Panc1 (cell line): ENCODE measurements around the gene ASNSD1. TPM values are rescaled to one million over a fixed set of nuclear protein-coding genes. Genes with fewer than 3 reads are reported as not detected.

Source experiments
- ATAC-seq: fragments of 200-7000 bp; cut with Tn5 transposase; 2 replicates; pipeline ENCODE4 v1.9.1; 2020; ENCODE audit warnings: mild to moderate bottlenecking, moderate library complexity
- BruUV-seq: library from RNA; stranded (reverse); fragments of 400-500 nt; replicated peaks from 2 replicates; lab custom pipeline; 2021; lab: Mats Ljungman, UMichigan
- CTCF ChIA-PET: fragments of 300-600 bp; sonication (Branson Sonifier 250); formaldehyde crosslinking; loops from one replicate; lab custom pipeline; 2022; ENCODE audit warnings: antibody characterized with exemption; lab: Charles Lee
- POLR2A ChIA-PET: fragments of 300-600 bp; sonication (Branson Sonifier 250); formaldehyde crosslinking; loops from one replicate; lab custom pipeline; 2022; ENCODE audit warnings: antibody characterized with exemption; lab: Charles Lee
- DNase-seq: peaks from one replicate; pipeline ENCODE4 v3.0.0-alpha.2; 2010; ENCODE audit warnings: low read depth, low spot score
- H3K27ac ChIP-seq: 2 replicates; pipeline ENCODE4 v1.5.1; 2011; ENCODE audit warnings: mild to moderate bottlenecking, low read length, inconsistent platforms
- H3K27me3 ChIP-seq: fragments of 200-500 bp; sonication (Bioruptor generic); 2 replicates; pipeline ENCODE4 v1.6.0; 2014; ENCODE audit warnings: low read length, inconsistent platforms; ENCODE audit not compliant: control insufficient read depth, insufficient read depth
- H3K36me3 ChIP-seq: fragments of 200-500 bp; sonication (Bioruptor generic); 2 replicates; pipeline ENCODE4 v1.5.1; 2014; ENCODE audit warnings: inconsistent platforms, mild to moderate bottlenecking, low read length, moderate library complexity; ENCODE audit not compliant: control insufficient read depth, insufficient read depth
- H3K4me1 ChIP-seq: 2 replicates; pipeline ENCODE4 v1.5.1; 2011; ENCODE audit warnings: inconsistent platforms, mild to moderate bottlenecking, low read length, moderate library complexity; ENCODE audit not compliant: control insufficient read depth, insufficient read depth
- H3K4me3 ChIP-seq, 2 experiments: 2 replicates each; pipeline ENCODE4 v1.5.1; 2011 to 2012; ENCODE audit warnings: low read depth in 2 of 2, low read length in 2 of 2, mild to moderate bottlenecking in 2 of 2, inconsistent platforms in 1 of 2, moderate library complexity in 1 of 2
- H3K9me3 ChIP-seq: fragments of 200-500 bp; sonication (Bioruptor generic); 2 replicates; pipeline ENCODE4 v1.5.1; 2014; ENCODE audit warnings: low read depth, mild to moderate bottlenecking, inconsistent platforms, low read length, moderate library complexity; ENCODE audit not compliant: control insufficient read depth, insufficient read depth
- POLR2AphosphoS5 ChIP-seq: IDR thresholded peaks from 2 replicates; pipeline ENCODE4 v1.6.1; 2012; ENCODE audit warnings: mild to moderate bottlenecking, low read depth, low read length, moderate library complexity
- SIN3A ChIP-seq: IDR thresholded peaks from 2 replicates; pipeline ENCODE4 v1.6.1; 2012; ENCODE audit warnings: low read depth, mild to moderate bottlenecking, low read length, moderate library complexity, borderline replicate concordance; ENCODE audit not compliant: insufficient read depth
- TCF7L2 ChIP-seq: IDR thresholded peaks from 2 replicates; pipeline ENCODE4 v1.6.1; 2011; ENCODE audit warnings: mild to moderate bottlenecking, low read depth, low read length, inconsistent platforms
- in situ Hi-C: cut with HindIII; loops from 2 replicates; pipeline ENCODE4 v1.10.0; 2016; ENCODE audit warnings: low sequenced_read_pairs, low pct_unique_long_range_greater_than_20kb
- intact Hi-C: fragments of 100-400 bp; cut with micrococcal nuclease; formaldehyde crosslinking; loops from one replicate; pipeline ENCODE4 v1.10.0; 2022; ENCODE audit not compliant: unreplicated experiment
- total RNA-seq: library from RNA; stranded (reverse); gene quantifications from one replicate; pipeline ENCODE4 v1.2.1, GENCODE V29; 2021; ENCODE audit not compliant: unreplicated experiment
- TF ChIP-seq, protein P1 (sequence below): fragments of 450-650 bp; IDR thresholded peaks from 2 replicates; pipeline ENCODE4 v1.5.1; 2017; ENCODE audit warnings: mild to moderate bottlenecking
- TF ChIP-seq, protein P2 (sequence below), 2 experiments: IDR thresholded peaks; 2 replicates each; pipeline ENCODE4 v1.6.1; 2011 to 2012; ENCODE audit warnings: low read depth in 2 of 2, control low read depth in 1 of 2, low read length in 1 of 2, mild to moderate bottlenecking in 1 of 2, moderate library complexity in 1 of 2; ENCODE audit not compliant: insufficient read depth in 1 of 2

Gene ASNSD1
- total RNA-seq, 1 experiment from 2014 or later: 30.3 TPM

DNA sequence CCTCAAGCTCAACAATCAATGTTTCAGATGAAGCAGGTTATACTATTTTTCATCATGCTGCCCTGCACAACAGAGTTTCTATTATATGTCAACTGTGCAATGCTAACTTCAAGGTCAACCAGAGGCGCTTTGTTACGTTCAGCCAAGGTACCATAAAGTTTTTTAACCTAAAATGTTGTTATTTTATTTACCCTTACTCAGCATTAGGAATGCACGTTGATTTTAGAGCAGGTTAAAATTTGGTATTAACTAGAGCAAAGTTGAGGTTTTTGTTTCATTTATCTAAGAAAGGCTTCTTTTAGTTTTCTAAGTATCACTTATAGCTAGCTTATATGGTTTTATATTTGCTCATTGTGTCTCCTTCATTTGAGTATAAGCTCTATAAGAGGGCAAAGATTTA lies 35.0 kb downstream of the ASNSD1 start:
- TF ChIP-seq POLR2AphosphoS5 (no peak), SIN3A (no peak), TCF7L2 (no peak)
- TF ChIP-seq, protein P1, sequence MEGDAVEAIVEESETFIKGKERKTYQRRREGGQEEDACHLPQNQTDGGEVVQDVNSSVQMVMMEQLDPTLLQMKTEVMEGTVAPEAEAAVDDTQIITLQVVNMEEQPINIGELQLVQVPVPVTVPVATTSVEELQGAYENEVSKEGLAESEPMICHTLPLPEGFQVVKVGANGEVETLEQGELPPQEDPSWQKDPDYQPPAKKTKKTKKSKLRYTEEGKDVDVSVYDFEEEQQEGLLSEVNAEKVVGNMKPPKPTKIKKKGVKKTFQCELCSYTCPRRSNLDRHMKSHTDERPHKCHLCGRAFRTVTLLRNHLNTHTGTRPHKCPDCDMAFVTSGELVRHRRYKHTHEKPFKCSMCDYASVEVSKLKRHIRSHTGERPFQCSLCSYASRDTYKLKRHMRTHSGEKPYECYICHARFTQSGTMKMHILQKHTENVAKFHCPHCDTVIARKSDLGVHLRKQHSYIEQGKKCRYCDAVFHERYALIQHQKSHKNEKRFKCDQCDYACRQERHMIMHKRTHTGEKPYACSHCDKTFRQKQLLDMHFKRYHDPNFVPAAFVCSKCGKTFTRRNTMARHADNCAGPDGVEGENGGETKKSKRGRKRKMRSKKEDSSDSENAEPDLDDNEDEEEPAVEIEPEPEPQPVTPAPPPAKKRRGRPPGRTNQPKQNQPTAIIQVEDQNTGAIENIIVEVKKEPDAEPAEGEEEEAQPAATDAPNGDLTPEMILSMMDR: no peak
- TF ChIP-seq, protein P2, sequence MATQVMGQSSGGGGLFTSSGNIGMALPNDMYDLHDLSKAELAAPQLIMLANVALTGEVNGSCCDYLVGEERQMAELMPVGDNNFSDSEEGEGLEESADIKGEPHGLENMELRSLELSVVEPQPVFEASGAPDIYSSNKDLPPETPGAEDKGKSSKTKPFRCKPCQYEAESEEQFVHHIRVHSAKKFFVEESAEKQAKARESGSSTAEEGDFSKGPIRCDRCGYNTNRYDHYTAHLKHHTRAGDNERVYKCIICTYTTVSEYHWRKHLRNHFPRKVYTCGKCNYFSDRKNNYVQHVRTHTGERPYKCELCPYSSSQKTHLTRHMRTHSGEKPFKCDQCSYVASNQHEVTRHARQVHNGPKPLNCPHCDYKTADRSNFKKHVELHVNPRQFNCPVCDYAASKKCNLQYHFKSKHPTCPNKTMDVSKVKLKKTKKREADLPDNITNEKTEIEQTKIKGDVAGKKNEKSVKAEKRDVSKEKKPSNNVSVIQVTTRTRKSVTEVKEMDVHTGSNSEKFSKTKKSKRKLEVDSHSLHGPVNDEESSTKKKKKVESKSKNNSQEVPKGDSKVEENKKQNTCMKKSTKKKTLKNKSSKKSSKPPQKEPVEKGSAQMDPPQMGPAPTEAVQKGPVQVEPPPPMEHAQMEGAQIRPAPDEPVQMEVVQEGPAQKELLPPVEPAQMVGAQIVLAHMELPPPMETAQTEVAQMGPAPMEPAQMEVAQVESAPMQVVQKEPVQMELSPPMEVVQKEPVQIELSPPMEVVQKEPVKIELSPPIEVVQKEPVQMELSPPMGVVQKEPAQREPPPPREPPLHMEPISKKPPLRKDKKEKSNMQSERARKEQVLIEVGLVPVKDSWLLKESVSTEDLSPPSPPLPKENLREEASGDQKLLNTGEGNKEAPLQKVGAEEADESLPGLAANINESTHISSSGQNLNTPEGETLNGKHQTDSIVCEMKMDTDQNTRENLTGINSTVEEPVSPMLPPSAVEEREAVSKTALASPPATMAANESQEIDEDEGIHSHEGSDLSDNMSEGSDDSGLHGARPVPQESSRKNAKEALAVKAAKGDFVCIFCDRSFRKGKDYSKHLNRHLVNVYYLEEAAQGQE (IDR thresholded peaks at IDR 0.05; ENCODE audit: insufficient read depth in 1 of 2, low read depth in 2 of 2, low read length in 1 of 2): no peak
- ATAC-seq: no peak
- Histone ChIP-seq H3K27me3 (no peaks in the 10 kb centered on the region), H3K27ac (no peak overlapping the region), H3K9me3 (no peaks in the 10 kb centered on the region), H3K36me3 (no peaks in the 10 kb centered on the region), H3K4me3 (no peak overlapping the region), H3K4me1 (peaks cover 2% of the 10 kb centered on the region; the same call in 1 of the 2 replicates)
- CTCF ChIA-PET: no interaction called here
- intact Hi-C loops: loop anchor here (5.0 kb wide), 1 partner anchor 34 kb away; the partner anchor contains the start of gene ASNSD1
- POLR2A ChIA-PET: no interaction called here
- DNase-seq: no peak
- no TSS peak for BruUV-seq
- in situ Hi-C loops: no loop called here

DNA sequence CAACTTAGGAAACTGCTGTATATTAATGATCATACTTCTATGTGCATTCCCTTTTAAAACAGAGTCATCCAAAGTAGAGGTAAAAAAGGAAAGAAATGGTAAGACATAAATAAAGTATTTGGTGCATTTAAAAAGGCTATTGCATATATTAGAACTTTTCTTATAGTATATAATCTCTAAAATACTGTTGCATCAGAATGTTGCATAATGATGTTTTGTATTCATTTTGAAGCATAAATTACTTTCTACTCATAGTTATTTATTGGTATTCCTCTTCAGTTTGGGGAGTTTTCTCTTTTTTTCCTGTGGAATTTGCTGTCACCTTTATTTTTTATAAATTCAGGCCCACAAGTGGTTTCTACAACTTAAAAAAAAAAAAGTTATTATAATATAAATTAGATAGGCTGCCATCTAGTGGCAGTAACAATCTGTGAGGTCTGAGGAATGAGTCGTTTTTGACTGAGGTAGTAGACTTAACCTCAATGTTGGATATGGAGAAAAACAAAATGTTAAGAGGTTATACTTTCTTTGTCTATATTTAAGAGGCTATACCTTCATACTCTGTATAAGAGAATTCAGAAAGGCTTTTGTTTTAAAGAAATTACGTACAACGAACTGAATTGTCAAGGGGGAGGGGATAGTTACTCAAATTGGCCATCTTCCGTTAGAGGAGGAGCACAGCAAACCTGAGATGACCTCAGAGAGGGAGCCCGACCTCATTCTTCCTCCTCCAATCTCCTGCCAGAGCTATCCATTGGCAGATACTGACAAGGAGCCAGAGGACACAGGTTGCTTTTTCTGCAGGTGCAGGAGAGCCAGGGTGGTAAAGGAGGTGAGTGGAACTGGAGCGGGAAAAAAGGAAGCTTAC lies 37.0 kb downstream of the ASNSD1 start:
- intact Hi-C loops (loop anchor here (5.0 kb wide), 1 partner anchor 36 kb away; the partner anchor contains the start of gene ASNSD1), in situ Hi-C loops (no loop called here)
- DNase-seq (no peak), ATAC-seq (peak; percentile 76; the same call in 1 of the 2 replicates)
- Histone ChIP-seq H3K4me1 (peaks cover 2% of the 10 kb centered on the region; the same call in 1 of the 2 replicates), H3K27me3 (no peaks in the 10 kb centered on the region), H3K36me3 (no peaks in the 10 kb centered on the region), H3K4me3 (no peak overlapping the region), H3K27ac (no peak overlapping the region; the same call in 1 of the 2 replicates), H3K9me3 (no peaks in the 10 kb centered on the region)
- CTCF ChIA-PET: interaction anchor here (1.0 kb wide), 1 partner anchor 24 kb away, joined by 3 read pairs; no protein-coding TSS in a partner anchor
- BruUV-seq: no TSS peak
- POLR2A ChIA-PET: no interaction called here
- no peak for TF ChIP-seq TCF7L2
- TF ChIP-seq, protein P1: peak; percentile 70
